HepG2 (cell line): ENCODE measurements around the gene ZFP36L2. TPM values are rescaled to one million over a fixed set of nuclear protein-coding genes. Genes with fewer than 3 reads are reported as not detected.
A peak's percentile ranks its signal among the peaks of the same experiment; 100 is the strongest.

ENCODE experiments used
- AKAP8 ChIP-seq: sonication (generic); formaldehyde crosslinking; IDR thresholded peaks from 2 replicates; pipeline ENCODE4 v1.5.1; 2020; ENCODE audit warnings: mild to moderate bottlenecking, missing genetic modification reagents
- FLYWCH1 ChIP-seq: sonication (generic); formaldehyde crosslinking; IDR thresholded peaks from 2 replicates; pipeline ENCODE4 v1.8.1; 2023; ENCODE audit warnings: mild to moderate bottlenecking, missing genetic modification reagents
- GPN1 ChIP-seq: sonication (generic); formaldehyde crosslinking; IDR thresholded peaks from 2 replicates; pipeline ENCODE4 v1.5.1; 2020; ENCODE audit warnings: missing genetic modification reagents, borderline replicate concordance
- HMG20A ChIP-seq: IDR thresholded peaks from 2 replicates; pipeline ENCODE4 v1.6.1; 2016; ENCODE audit warnings: borderline replicate concordance
- MAFG ChIP-seq: sonication (generic); formaldehyde crosslinking; IDR thresholded peaks from 2 replicates; pipeline ENCODE4 v1.5.1; 2020; ENCODE audit warnings: mild to moderate bottlenecking, missing genetic modification reagents
- MXI1 ChIP-seq: IDR thresholded peaks from 3 replicates; pipeline ENCODE4 v1.6.1; 2012; ENCODE audit warnings: low read depth, low read length, inconsistent platforms, borderline replicate concordance
- POGZ ChIP-seq: sonication (generic); formaldehyde crosslinking; IDR thresholded peaks from 2 replicates; pipeline ENCODE4 v1.4.0; 2020; ENCODE audit warnings: mild to moderate bottlenecking, missing genetic modification reagents
- RBFOX2 ChIP-seq: fragments of 200-400 bp; formaldehyde crosslinking; IDR thresholded peaks from 2 replicates; pipeline ENCODE4 v1.6.1; 2017; ENCODE audit warnings: low read depth, mild to moderate bottlenecking, low read length
- SIN3A ChIP-seq: IDR thresholded peaks from 2 replicates; pipeline ENCODE4 v1.6.1; 2011; ENCODE audit warnings: low read depth, mild to moderate bottlenecking, control low read depth, low read length, borderline replicate concordance
- SMAD3 ChIP-seq: sonication (generic); formaldehyde crosslinking; IDR thresholded peaks from 2 replicates; pipeline ENCODE4 v1.4.0; 2020; ENCODE audit warnings: missing genetic modification reagents
- ZFYVE20 ChIP-seq: sonication (generic); formaldehyde crosslinking; IDR thresholded peaks from 2 replicates; pipeline ENCODE4 v1.8.0; 2023; ENCODE audit warnings: low read depth, mild to moderate bottlenecking, moderate library complexity, missing genetic modification reagents, borderline replicate concordance
- ZNF550 ChIP-seq: sonication (generic); formaldehyde crosslinking; IDR thresholded peaks from 2 replicates; pipeline ENCODE4 v1.4.0; 2020; ENCODE audit warnings: mild to moderate bottlenecking, missing genetic modification reagents, borderline replicate concordance
- ZNF678 ChIP-seq: sonication (generic); formaldehyde crosslinking; IDR thresholded peaks from 2 replicates; pipeline ENCODE4 v1.4.0; 2020; ENCODE audit warnings: mild to moderate bottlenecking, missing genetic modification reagents
- ZNF879 ChIP-seq: sonication (generic); formaldehyde crosslinking; IDR thresholded peaks from 2 replicates; pipeline ENCODE4 v1.8.1; 2023; ENCODE audit warnings: missing genetic modification reagents
- ZSCAN21 ChIP-seq: sonication (generic); formaldehyde crosslinking; IDR thresholded peaks from 2 replicates; pipeline ENCODE4 v1.8.0; 2022; ENCODE audit warnings: mild to moderate bottlenecking, missing genetic modification reagents, moderate library complexity, borderline replicate concordance
- ZSCAN25 ChIP-seq: sonication (generic); formaldehyde crosslinking; IDR thresholded peaks from 2 replicates; pipeline ENCODE4 v1.8.0; 2022; ENCODE audit warnings: mild to moderate bottlenecking, missing genetic modification reagents
- polyA plus RNA-seq, 8 experiments: library from polyadenylated mRNA; depleted of rRNA in 3 of 8; stranded (reverse) in 7 of 8; unstranded in 1 of 8; fragments of >200 nt; fragmentation: Illumina TruSeq in 4 of 8; extraction: Trizol in 4 of 8; gene quantifications; 2 replicates each; pipeline versions ENCODE4 v1.2.1 to v1.2.3, GENCODE V29; 2011 to 2016; ENCODE audit warnings: low read depth in 4 of 8, missing spikeins in 1 of 8, mixed read lengths in 1 of 8; ENCODE audit not compliant: insufficient read depth in 1 of 8
- total RNA-seq, 5 experiments: library from RNA; depleted of rRNA; stranded (reverse); fragments of >200 nt; fragmentation: Illumina TruSeq; extraction: Trizol; gene quantifications; 2 replicates each; pipeline ENCODE4 v1.2.3, GENCODE V29; 2016; ENCODE audit warnings: low read depth in 1 of 5
- TF ChIP-seq, protein P1 (sequence below): sonication (generic); formaldehyde crosslinking; IDR thresholded peaks from 2 replicates; pipeline ENCODE4 v1.8.1; 2023; ENCODE audit warnings: mild to moderate bottlenecking, missing genetic modification reagents
- TF ChIP-seq, protein P2 (sequence below): sonication (generic); formaldehyde crosslinking; IDR thresholded peaks from 2 replicates; pipeline ENCODE4 v1.4.0; 2020; ENCODE audit warnings: missing genetic modification reagents
- TF ChIP-seq, protein P3 (sequence below): fragments of 450-650 bp; IDR thresholded peaks from 2 replicates; pipeline ENCODE4 v1.6.1; 2017
- TF ChIP-seq, protein P4 (sequence below): sonication (generic); formaldehyde crosslinking; IDR thresholded peaks from 2 replicates; pipeline ENCODE4 v1.4.0; 2020; ENCODE audit warnings: missing genetic modification reagents

The ZFP36L2 gene
- total and polyA plus RNA-seq, 2 of the 13 experiments (the other 11 are each of a cell fraction or from before 2014, with no cell fraction given) = 11.2 to 21.8 TPM

DNA sequence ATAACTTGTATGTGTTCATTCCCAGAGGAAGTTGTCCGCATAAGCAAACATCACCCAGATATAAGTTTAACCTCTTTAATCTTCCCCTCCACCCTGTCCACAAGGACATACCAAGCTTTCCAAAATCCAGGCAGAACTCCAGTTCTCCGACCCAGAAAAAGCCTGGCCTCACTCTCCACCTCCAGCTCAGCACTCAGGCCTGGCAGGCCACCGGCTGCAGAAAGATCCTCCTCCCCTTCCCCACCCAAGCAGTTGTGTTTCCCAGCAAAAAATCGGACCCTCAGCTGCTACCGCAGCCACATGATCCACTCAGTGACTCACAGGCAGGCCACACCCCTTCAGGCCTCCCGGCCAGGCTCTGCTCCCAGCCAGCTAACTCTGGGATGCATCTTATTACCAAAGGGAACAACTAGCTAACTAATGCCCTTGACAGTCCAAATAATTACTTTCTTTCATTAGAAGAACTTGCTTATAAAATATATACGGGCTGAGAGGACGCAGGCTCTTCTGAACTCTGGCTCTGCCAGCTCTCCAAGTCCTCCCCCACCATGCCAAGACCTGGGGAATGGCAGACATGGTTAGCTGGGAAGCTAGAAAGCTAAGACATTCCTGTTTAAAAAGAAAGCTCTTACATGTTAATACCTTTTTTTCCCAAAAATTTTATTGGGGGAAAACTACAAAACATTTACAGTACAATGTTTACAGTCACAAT, 4.5 kb downstream of the ZFP36L2 start (continued):
- peak; percentile 95 for TF ChIP-seq SIN3A
- no peak for TF ChIP-seq ZNF879
- no peak for TF ChIP-seq GPN1 (CRISPR knock-in tag)
- 0 out of 2 replicates have a peak, but pooled peaks have one; percentile 19 for TF ChIP-seq HMG20A (CRISPR knock-in tag)
- TF ChIP-seq, protein P1, sequence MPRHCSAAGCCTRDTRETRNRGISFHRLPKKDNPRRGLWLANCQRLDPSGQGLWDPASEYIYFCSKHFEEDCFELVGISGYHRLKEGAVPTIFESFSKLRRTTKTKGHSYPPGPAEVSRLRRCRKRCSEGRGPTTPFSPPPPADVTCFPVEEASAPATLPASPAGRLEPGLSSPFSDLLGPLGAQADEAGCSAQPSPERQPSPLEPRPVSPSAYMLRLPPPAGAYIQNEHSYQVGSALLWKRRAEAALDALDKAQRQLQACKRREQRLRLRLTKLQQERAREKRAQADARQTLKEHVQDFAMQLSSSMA = peak; percentile 85
- TF ChIP-seq MAFG (CRISPR knock-in tag) = no peak
- TF ChIP-seq, protein P2, sequence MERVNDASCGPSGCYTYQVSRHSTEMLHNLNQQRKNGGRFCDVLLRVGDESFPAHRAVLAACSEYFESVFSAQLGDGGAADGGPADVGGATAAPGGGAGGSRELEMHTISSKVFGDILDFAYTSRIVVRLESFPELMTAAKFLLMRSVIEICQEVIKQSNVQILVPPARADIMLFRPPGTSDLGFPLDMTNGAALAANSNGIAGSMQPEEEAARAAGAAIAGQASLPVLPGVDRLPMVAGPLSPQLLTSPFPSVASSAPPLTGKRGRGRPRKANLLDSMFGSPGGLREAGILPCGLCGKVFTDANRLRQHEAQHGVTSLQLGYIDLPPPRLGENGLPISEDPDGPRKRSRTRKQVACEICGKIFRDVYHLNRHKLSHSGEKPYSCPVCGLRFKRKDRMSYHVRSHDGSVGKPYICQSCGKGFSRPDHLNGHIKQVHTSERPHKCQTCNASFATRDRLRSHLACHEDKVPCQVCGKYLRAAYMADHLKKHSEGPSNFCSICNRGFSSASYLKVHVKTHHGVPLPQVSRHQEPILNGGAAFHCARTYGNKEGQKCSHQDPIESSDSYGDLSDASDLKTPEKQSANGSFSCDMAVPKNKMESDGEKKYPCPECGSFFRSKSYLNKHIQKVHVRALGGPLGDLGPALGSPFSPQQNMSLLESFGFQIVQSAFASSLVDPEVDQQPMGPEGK = peak; percentile 84
- TF ChIP-seq AKAP8 (CRISPR knock-in tag) = 0 out of 2 replicates have a peak, but pooled peaks have one; percentile 29
- TF ChIP-seq POGZ (CRISPR knock-in tag) = peak; percentile 36; the same call in 1 of the 2 replicates
- no peak for TF ChIP-seq ZNF678 (CRISPR knock-in tag)
- TF ChIP-seq ZFYVE20 = no peak
- TF ChIP-seq MXI1 = peak; percentile 90; the same call in 2 of the 3 replicates
- TF ChIP-seq FLYWCH1 = no peak
- TF ChIP-seq ZNF550 (CRISPR knock-in tag) = no peak
- peak; percentile 79 for TF ChIP-seq ZSCAN21 (CRISPR knock-in tag)
- peak; percentile 91 for TF ChIP-seq ZSCAN25
- no peak for TF ChIP-seq SMAD3 (CRISPR knock-in tag)
- TF ChIP-seq, protein P3, sequence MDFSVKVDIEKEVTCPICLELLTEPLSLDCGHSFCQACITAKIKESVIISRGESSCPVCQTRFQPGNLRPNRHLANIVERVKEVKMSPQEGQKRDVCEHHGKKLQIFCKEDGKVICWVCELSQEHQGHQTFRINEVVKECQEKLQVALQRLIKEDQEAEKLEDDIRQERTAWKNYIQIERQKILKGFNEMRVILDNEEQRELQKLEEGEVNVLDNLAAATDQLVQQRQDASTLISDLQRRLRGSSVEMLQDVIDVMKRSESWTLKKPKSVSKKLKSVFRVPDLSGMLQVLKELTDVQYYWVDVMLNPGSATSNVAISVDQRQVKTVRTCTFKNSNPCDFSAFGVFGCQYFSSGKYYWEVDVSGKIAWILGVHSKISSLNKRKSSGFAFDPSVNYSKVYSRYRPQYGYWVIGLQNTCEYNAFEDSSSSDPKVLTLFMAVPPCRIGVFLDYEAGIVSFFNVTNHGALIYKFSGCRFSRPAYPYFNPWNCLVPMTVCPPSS = no peak
- TF ChIP-seq, protein P4, sequence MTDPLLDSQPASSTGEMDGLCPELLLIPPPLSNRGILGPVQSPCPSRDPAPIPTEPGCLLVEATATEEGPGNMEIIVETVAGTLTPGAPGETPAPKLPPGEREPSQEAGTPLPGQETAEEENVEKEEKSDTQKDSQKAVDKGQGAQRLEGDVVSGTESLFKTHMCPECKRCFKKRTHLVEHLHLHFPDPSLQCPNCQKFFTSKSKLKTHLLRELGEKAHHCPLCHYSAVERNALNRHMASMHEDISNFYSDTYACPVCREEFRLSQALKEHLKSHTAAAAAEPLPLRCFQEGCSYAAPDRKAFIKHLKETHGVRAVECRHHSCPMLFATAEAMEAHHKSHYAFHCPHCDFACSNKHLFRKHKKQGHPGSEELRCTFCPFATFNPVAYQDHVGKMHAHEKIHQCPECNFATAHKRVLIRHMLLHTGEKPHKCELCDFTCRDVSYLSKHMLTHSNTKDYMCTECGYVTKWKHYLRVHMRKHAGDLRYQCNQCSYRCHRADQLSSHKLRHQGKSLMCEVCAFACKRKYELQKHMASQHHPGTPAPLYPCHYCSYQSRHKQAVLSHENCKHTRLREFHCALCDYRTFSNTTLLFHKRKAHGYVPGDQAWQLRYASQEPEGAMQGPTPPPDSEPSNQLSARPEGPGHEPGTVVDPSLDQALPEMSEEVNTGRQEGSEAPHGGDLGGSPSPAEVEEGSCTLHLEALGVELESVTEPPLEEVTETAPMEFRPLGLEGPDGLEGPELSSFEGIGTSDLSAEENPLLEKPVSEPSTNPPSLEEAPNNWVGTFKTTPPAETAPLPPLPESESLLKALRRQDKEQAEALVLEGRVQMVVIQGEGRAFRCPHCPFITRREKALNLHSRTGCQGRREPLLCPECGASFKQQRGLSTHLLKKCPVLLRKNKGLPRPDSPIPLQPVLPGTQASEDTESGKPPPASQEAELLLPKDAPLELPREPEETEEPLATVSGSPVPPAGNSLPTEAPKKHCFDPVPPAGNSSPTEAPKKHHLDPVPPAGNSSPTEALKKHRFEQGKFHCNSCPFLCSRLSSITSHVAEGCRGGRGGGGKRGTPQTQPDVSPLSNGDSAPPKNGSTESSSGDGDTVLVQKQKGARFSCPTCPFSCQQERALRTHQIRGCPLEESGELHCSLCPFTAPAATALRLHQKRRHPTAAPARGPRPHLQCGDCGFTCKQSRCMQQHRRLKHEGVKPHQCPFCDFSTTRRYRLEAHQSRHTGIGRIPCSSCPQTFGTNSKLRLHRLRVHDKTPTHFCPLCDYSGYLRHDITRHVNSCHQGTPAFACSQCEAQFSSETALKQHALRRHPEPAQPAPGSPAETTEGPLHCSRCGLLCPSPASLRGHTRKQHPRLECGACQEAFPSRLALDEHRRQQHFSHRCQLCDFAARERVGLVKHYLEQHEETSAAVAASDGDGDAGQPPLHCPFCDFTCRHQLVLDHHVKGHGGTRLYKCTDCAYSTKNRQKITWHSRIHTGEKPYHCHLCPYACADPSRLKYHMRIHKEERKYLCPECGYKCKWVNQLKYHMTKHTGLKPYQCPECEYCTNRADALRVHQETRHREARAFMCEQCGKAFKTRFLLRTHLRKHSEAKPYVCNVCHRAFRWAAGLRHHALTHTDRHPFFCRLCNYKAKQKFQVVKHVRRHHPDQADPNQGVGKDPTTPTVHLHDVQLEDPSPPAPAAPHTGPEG (CRISPR knock-in tag) = no peak
- TF ChIP-seq RBFOX2 = peak; percentile 66
